Measurements from ENCODE around the gene ELOVL7. TPM values are rescaled to one million over a fixed set of nuclear protein-coding genes. Genes with fewer than 3 reads are reported as not detected.

ELOVL7 gene
- total and polyA plus RNA-seq, 10 of the 15 experiments (the other 5 are each of a cell fraction or from before 2014, with no cell fraction given) = 0.26 to 1.2 (median 0.92) TPM

GRCh38 chr5:60765019-60765709, 78.9 kb downstream of the ELOVL7 start:
- no peak for DNase-seq (ENCODE audit: low read depth, low spot score)
- BruUV-seq (replicated peaks) = no TSS peak
- FAIRE-seq = no peak
- intact Hi-C loops (cut with micrococcal nuclease; ENCODE audit: unreplicated experiment) (no loop called here), in situ Hi-C loops (cut with MboI) (no loop called here)
- ChIA-PET RAD21 (ENCODE audit: unreplicated experiment) (no interaction called here), CTCF (no interaction called here), POLR2A (no interaction called here), SMC1A (ENCODE audit: uncharacterized antibody, unreplicated experiment) (no interaction called here)
- H3K9ac ChIP-seq (ENCODE audit: control insufficient read depth, insufficient read depth, low read length) = no peak overlapping the region
- no peak overlapping the region for H3K4me3 ChIP-seq
- no peak for TF ChIP-seq JUNB (IDR thresholded peaks at IDR 0.05)
- TF ChIP-seq RUNX3 (IDR thresholded peaks at IDR 0.05; ENCODE audit: low read length) = no peak
- no peak for TF ChIP-seq STAT1 (conservative IDR thresholded peaks at IDR 0.05)
- no peak for TF ChIP-seq E2F8 (IDR thresholded peaks at IDR 0.05; ENCODE audit: low read depth, partially characterized antibody)
- TF ChIP-seq PAX5 (IDR thresholded peaks at IDR 0.05; ENCODE audit: borderline replicate concordance, low read depth, low read length) = no peak
- TF ChIP-seq EP300 (IDR thresholded peaks at IDR 0.05; ENCODE audit: borderline replicate concordance in 1 of 2, control insufficient read depth in 1 of 2, low read depth in 2 of 2, low read length in 2 of 2) = no peak
- TF ChIP-seq NR2C1 (IDR thresholded peaks at IDR 0.05) = no peak
- TF ChIP-seq POLR2AphosphoS5 (IDR thresholded peaks at IDR 0.05; ENCODE audit: low read length) = no peak
- no peak for TF ChIP-seq MEF2B (IDR thresholded peaks at IDR 0.05; ENCODE audit: partially characterized antibody, poor library complexity, severe bottlenecking)
- TF ChIP-seq HDAC6 (IDR thresholded peaks at IDR 0.05; ENCODE audit: unreplicated experiment) = no peak
- TF ChIP-seq MAX (IDR thresholded peaks at IDR 0.05; ENCODE audit: low read depth, low read length) = no peak
- TF ChIP-seq RFX5 (IDR thresholded peaks at IDR 0.05; ENCODE audit: low read depth, low read length) = no peak
- TF ChIP-seq IRF4 (IDR thresholded peaks at IDR 0.05; ENCODE audit: low read depth, low read length) = no peak
- no peak for TF ChIP-seq NR2F1 (conservative IDR thresholded peaks at IDR 0.05)
- no peak for TF ChIP-seq HCFC1 (IDR thresholded peaks at IDR 0.05; ENCODE audit: low read length)
- WGBS (ENCODE audit: insufficient coverage, insufficient replicate concordance, low lambda C conversion rate, missing lambda C conversion rate) = 54% methylated on average over 6 of the region's 6 CpGs
- no peaks in the 10 kb centered on the region for H3K4me1 ChIP-seq (ENCODE audit: control insufficient read depth, insufficient read depth, low read length)
- H3K27me3 ChIP-seq (replicated peaks in 1 of 2; ENCODE audit: control insufficient read depth in 2 of 2, insufficient read depth in 2 of 2, low read length in 1 of 2) = no peaks in the 10 kb centered on the region
- H3K4me2 ChIP-seq (ENCODE audit: control insufficient read depth, insufficient read depth) = no peak overlapping the region
- no peaks in the 10 kb centered on the region for H4K20me1 ChIP-seq (ENCODE audit: control insufficient read depth, insufficient read depth)
- H3K36me3 ChIP-seq (ENCODE audit: control insufficient read depth in 2 of 2, insufficient read depth in 2 of 2, low read length in 1 of 2) = no peaks in the 10 kb centered on the region
- no peaks in the 10 kb centered on the region for H3K9me3 ChIP-seq (replicated peaks; ENCODE audit: control insufficient read depth, insufficient read depth, low read length)
- H3K27ac ChIP-seq (ENCODE audit: control insufficient read depth, insufficient read depth) = no peak overlapping the region
- no peak overlapping the region for H2AFZ ChIP-seq (ENCODE audit: control insufficient read depth, low read depth, low read length)
- ATAC-seq = no peak
- no peaks in the 10 kb centered on the region for H3K79me2 ChIP-seq (ENCODE audit: control insufficient read depth, insufficient read depth, low read length)
